H1 (cell line): ENCODE measurements around the gene PRR23C. TPM values are rescaled to one million over a fixed set of nuclear protein-coding genes. Genes with fewer than 3 reads are reported as not detected.

Experiments used
- CHD7 ChIP-seq: fragments of 300-600 bp; sonication (generic); IDR thresholded peaks from 2 replicates; pipeline ENCODE4 v1.7.1; 2012; ENCODE audit warnings: low read length, moderate library complexity, mild to moderate bottlenecking, inconsistent platforms; ENCODE audit not compliant: insufficient replicate concordance
- polyA plus RNA-seq, 7 experiments: library from polyadenylated mRNA; depleted of rRNA in 3 of 7; stranded (reverse) in 5 of 7; unstranded in 2 of 7; fragments of >200 nt in 5 of 7; fragments of 200-250 nt in 2 of 7; gene quantifications; 1 replicate in 5 of 7; 2 replicates in 1 of 7; 4 replicates in 1 of 7; pipeline versions ENCODE4 v1.2.1 to v1.2.3, GENCODE V29; 2011 to 2013; ENCODE audit warnings: missing spikeins in 2 of 7, mixed read lengths in 2 of 7
- total RNA-seq: library from RNA; stranded (reverse); fragmentation: NEBNext Ultra II Directional; extraction: Animal tissue kit (Norgen Biotek cat#: 25700); gene quantifications from 2 replicates; pipeline ENCODE4 v1.2.1, GENCODE V29; 2021

PRR23C gene
- total and polyA plus RNA-seq, 2 of the 8 experiments (the other 6 are each of a cell fraction or from before 2014, with no cell fraction given), result not detected

- no peak for TF ChIP-seq CHD7
Measured at GRCh38 chr3:139032326-139033002, 12.2 kb downstream of the PRR23C start (continued).
